GM12874 (cell line): ENCODE measurements around the gene UHMK1.

Source experiments
- TF ChIP-seq, protein P1 (sequence below): IDR thresholded peaks from 2 replicates; pipeline ENCODE4 v1.5.1; 2011; ENCODE audit warnings: low read depth, mild to moderate bottlenecking, control low read depth, low read length, moderate library complexity; ENCODE audit not compliant: insufficient read depth

Gene UHMK1

DNA sequence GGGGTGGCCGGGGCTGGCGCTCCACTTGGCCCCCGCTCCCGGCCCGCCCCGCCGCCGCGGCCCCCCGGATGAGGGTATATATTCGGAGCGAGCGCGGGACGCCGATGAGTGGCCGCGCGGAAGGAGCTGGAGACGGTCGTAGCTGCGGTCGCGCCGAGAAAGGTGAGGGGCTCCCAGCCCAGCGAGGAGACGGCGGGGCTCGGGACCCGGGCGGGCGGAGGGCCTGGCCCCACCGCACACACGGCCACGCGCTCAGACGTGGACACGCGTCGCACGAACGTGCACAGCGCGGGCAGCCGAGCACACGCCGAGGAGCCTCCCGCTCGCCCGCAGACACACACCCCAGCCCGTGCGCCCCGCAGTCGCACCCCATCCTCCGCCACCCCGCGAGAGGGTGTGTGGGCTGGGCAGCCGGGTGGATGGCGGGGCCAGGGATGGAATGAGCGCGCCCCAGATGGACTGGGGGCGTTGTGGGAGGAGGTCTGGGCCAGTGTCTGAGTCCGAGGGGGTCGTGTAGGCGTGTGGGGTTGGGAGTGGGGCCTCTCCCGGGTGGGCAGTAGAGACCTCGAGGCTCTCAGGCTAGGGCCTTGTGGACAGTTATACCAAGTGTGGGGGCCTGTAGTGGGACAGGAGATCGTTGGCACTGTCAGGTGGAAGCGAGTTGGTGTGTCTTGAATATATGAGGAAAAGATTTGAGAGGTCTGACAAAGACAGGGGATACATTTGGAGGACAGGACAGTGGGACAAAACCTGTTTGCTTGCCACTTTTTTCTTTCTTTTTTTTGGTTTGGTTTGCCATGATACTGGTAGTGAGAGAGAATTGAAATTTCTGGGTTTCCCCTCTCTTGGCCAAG is 64.2 kb downstream of the UHMK1 start, which contains the start of gene UAP1:
UAP1 (plus strand) TSS at position 107 of the 854 bp plus-strand sequence. CDS start 4,347 bp downstream, outside the sequence.
- TF ChIP-seq, protein P1, sequence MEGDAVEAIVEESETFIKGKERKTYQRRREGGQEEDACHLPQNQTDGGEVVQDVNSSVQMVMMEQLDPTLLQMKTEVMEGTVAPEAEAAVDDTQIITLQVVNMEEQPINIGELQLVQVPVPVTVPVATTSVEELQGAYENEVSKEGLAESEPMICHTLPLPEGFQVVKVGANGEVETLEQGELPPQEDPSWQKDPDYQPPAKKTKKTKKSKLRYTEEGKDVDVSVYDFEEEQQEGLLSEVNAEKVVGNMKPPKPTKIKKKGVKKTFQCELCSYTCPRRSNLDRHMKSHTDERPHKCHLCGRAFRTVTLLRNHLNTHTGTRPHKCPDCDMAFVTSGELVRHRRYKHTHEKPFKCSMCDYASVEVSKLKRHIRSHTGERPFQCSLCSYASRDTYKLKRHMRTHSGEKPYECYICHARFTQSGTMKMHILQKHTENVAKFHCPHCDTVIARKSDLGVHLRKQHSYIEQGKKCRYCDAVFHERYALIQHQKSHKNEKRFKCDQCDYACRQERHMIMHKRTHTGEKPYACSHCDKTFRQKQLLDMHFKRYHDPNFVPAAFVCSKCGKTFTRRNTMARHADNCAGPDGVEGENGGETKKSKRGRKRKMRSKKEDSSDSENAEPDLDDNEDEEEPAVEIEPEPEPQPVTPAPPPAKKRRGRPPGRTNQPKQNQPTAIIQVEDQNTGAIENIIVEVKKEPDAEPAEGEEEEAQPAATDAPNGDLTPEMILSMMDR = no peak

DNA sequence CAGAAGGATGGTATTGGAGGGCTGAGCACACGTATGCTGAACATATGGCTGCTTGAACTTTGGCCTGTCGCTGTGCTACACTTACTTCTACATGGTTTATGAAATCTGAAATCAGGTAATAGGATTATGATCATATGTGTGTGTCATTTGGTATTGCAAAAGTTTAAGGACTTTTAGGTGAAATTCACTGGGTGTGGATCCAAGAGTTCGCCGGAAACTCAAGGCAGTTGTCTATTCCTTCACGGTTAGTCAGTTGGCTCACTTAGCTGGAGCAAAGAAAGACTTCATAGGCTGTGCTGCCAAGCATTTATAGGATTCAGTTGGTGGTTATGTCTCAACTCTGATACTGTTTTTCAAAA is 64.8 kb downstream of the UHMK1 start:
- TF ChIP-seq, protein P1 = no peak

DNA sequence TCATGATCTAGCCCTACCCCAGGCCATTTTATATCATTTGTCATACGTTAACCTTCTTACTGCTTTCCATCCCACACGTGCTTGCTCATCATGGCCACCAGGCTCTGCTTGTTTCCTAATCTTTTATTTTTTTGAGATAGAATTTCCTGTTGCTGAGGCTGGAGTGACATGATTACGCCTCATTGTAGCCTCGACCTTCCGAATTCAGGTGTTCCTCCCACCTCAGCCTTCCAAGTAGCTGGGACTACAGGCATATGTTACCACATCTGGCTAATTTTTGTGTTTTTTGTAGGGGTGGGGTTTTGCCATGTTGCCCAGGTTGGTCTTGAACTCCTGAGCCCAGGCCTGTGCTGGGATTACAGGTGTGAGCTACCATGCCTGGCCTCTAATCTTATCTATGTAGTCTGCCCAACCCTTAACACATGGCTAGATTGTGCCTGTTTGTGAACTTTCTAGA is 67.2 kb downstream of the UHMK1 start:
- TF ChIP-seq, protein P1 = no peak

DNA sequence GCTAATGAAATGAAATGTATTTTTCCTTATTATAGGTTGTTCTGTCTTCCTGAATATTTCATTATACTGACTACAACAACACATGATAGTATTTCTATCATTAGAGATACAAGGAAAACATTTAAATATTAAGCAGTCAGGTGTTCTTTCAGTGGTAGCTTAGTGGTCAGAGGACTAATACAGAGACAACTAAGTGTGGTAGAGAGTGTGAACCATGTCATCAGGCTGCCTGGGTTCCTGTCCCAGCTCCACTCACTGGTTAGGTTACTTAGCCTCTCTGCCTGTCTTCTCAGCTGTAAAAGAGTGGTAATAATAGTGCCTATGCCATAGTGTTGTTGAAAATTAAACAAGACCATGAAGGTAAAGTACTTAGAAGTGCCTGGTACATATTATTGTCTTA is 67.8 kb downstream of the UHMK1 start:
- TF ChIP-seq, protein P1 = no peak

DNA sequence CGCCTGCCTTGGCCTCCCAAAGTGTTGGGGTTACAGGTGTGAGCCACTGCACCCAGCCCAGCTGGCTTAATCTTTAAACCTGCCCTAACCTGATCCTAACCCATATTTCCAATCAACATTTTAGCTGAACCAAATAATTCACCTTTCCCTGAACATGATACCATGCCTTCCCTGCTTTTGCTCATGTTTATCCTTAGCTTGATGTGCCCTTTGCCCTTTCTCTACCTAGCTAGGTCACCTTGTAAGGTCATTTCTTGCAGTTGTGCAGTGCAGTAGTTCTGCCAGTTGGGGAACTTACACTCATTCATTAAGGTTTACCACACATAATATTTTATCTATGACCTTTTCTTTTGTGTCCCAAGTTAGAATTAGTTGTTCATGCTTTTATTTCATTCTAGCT is 69.3 kb downstream of the UHMK1 start:
- TF ChIP-seq, protein P1 = no peak

DNA sequence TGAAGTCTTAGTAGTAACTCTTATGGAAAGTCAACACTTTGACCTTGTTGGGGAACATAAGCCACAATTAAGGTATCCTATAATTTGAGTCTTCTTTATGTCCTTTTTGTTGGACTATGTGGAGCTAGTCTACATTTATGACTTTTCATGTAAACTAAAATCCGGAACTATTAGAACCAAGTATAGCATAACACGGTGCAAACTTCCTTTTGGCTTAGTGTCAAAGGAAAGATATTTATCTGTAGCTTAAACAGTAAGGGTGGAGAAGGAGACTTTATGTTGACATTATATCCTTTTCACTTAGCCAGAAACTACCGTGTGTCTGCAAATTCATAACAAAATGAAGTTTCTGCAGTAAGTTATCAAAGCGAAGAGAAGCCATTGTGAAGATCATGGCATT is 71.2 kb downstream of the UHMK1 start:
- TF ChIP-seq, protein P1 = no peak

DNA sequence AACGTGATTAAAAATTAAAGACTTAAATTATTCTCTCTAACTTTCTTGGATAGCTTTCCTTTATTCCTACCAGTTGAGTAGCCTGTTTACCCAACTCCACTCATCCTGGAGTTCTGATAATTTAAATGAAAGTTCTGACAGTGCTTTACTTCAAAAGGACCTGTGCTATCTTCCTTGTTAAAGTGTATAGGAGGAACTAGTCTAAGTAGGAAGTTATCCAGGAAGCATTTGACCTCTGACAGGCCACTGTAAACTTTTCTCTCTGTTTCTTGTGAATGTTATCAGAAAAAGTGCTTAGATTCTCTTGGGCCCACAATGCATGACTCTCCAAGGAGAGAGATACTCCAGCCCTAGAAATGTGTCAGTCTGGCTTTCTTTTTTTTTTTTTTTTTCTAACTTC is 73.1 kb downstream of the UHMK1 start:
- TF ChIP-seq, protein P1 = no peak
